ENCODE measurements around the gene JPT1. TPM values are rescaled to one million over a fixed set of nuclear protein-coding genes. Genes with fewer than 3 reads are reported as not detected.

Gene JPT1
- total and polyA plus RNA-seq, 2 experiments from 2014 or later: 278 to 903 TPM

- Histone ChIP-seq H3K36me3 (ENCODE audit: insufficient read depth) (no peaks in the 10 kb centered on the region), H3K9me2 (ENCODE audit: insufficient read depth) (no peaks in the 10 kb centered on the region), H2AFZ (no peak overlapping the region), H3K4me2 (no peak overlapping the region), H3K79me2 (replicated peaks; ENCODE audit: insufficient read depth) (no peaks in the 10 kb centered on the region), H3K4me3 (no peak overlapping the region), H3K27me3 (ENCODE audit: insufficient read depth) (no peaks in the 10 kb centered on the region), H3K27ac (ENCODE audit: low read depth) (no peak overlapping the region), H3K4me1 (ENCODE audit: insufficient read depth) (peaks cover 5% of the 10 kb centered on the region), H3F3A (replicated peaks; ENCODE audit: low read depth) (peaks cover 2% of the 10 kb centered on the region; the same call in 1 of the 2 replicates), H4K20me1 (replicated peaks; ENCODE audit: insufficient read depth) (no peaks in the 10 kb centered on the region; the same call in 1 of the 2 replicates)
- no peaks in the 10 kb centered on the region for H3K9me3 Mint-ChIP-seq
- no peak for DNase-seq (ENCODE audit: low spot score)
- no peak for ATAC-seq
- no peak overlapping the region for H3K27ac Mint-ChIP-seq
- H3K27me3 Mint-ChIP-seq (ENCODE audit: insufficient read depth, low read depth, poor library complexity): peaks cover 14% of the 10 kb centered on the region
- TF ChIP-seq ZNF462 (CRISPR knock-in tag; IDR thresholded peaks at IDR 0.05) (no peak), STAT1 (IDR thresholded peaks at IDR 0.05; ENCODE audit: unreplicated experiment) (no peak), POLR2AphosphoS5 (IDR thresholded peaks at IDR 0.05; ENCODE audit: low read depth) (no peak), EZH2 (IDR thresholded peaks at IDR 0.05; ENCODE audit: low read depth, unreplicated experiment) (no peak), CREB1 (CRISPR knock-in tag; IDR thresholded peaks at IDR 0.05; ENCODE audit: low read depth) (no peak), ZNF331 (CRISPR knock-in tag; IDR thresholded peaks at IDR 0.05; ENCODE audit: low read depth) (no peak), REST (IDR thresholded peaks at IDR 0.05; ENCODE audit: unreplicated experiment) (no peak)
- TF ChIP-seq, protein P1, sequence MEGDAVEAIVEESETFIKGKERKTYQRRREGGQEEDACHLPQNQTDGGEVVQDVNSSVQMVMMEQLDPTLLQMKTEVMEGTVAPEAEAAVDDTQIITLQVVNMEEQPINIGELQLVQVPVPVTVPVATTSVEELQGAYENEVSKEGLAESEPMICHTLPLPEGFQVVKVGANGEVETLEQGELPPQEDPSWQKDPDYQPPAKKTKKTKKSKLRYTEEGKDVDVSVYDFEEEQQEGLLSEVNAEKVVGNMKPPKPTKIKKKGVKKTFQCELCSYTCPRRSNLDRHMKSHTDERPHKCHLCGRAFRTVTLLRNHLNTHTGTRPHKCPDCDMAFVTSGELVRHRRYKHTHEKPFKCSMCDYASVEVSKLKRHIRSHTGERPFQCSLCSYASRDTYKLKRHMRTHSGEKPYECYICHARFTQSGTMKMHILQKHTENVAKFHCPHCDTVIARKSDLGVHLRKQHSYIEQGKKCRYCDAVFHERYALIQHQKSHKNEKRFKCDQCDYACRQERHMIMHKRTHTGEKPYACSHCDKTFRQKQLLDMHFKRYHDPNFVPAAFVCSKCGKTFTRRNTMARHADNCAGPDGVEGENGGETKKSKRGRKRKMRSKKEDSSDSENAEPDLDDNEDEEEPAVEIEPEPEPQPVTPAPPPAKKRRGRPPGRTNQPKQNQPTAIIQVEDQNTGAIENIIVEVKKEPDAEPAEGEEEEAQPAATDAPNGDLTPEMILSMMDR (conservative IDR thresholded peaks at IDR 0.05; ENCODE audit: low read depth in 2 of 2): no peak
- TF ChIP-seq, protein P2, sequence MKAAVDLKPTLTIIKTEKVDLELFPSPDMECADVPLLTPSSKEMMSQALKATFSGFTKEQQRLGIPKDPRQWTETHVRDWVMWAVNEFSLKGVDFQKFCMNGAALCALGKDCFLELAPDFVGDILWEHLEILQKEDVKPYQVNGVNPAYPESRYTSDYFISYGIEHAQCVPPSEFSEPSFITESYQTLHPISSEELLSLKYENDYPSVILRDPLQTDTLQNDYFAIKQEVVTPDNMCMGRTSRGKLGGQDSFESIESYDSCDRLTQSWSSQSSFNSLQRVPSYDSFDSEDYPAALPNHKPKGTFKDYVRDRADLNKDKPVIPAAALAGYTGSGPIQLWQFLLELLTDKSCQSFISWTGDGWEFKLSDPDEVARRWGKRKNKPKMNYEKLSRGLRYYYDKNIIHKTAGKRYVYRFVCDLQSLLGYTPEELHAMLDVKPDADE (IDR thresholded peaks at IDR 0.05): no peak
- H3K36me3 Mint-ChIP-seq (ENCODE audit: low read depth): peaks cover 31% of the 10 kb centered on the region
- H3K4me3 Mint-ChIP-seq: no peak overlapping the region
- peaks cover 12% of the 10 kb centered on the region for H3K4me1 Mint-ChIP-seq
These were observed 56.4 kb downstream of the JPT1 start for GRCh38 chr17:75097865-75098264.
